Thyroid gland (tissue), 4 donors: Measurements from ENCODE around the gene EPHA3.

Experiments
- CTCF ChIP-seq, 6 experiments: fragments of 200-600 bp in 3 of 6; fragments of 450-650 bp in 3 of 6; sonication (generic) in 3 of 6; IDR thresholded peaks; one replicate each; pipeline ENCODE4 v1.5.1; 2016 to 2019; ENCODE audit warnings: antibody characterized with exemption in 6 of 6, mild to moderate bottlenecking in 2 of 6, inconsistent platforms in 1 of 6, moderate library complexity in 1 of 6
- POLR2A ChIP-seq, 2 donors: fragments of 450-650 bp; IDR thresholded peaks; one replicate each; pipeline ENCODE4 v1.6.1; 2017; ENCODE audit warnings: antibody characterized with exemption in 2 of 2, mild to moderate bottlenecking in 2 of 2, moderate library complexity in 1 of 2

- TF ChIP-seq CTCF (IDR thresholded peaks at IDR 0.05) (no peak), POLR2A (IDR thresholded peaks at IDR 0.05) (no peak)
These were observed 268.0 kb downstream of the EPHA3 start for GRCh38 chr3:89375451-89375850.
